ENCODE measurements around the gene MGAT5B.

GRCh38 chr17:76824093-76824492 lies 44.1 kb upstream of the MGAT5B start:
- TF ChIP-seq CTCF (conservative IDR thresholded peaks at IDR 0.05): no peak
- TF ChIP-seq EZH2 (IDR thresholded peaks at IDR 0.05; ENCODE audit: low read depth): no peak

Measured in PC-9 (cell line).